Bronchial epithelial cell (primary cell): ENCODE results near the gene HOXB3. TPM values are rescaled to one million over a fixed set of nuclear protein-coding genes. Genes with fewer than 3 reads are reported as not detected.

Experiments
- DNase-seq: peaks from one replicate; pipeline ENCODE4 v3.0.0-alpha.2; 2010; ENCODE audit warnings: low read depth
- FAIRE-seq: peaks from 2 replicates; lab custom pipeline; 2011; peaks lifted over from hg19 to GRCh38; lab: Jason Lieb, UNC
- H3K27me3 ChIP-seq: 2 replicates; pipeline ENCODE4 v1.5.1; 2011; ENCODE audit warnings: low read length; ENCODE audit not compliant: control insufficient read depth, insufficient read depth
- H3K36me3 ChIP-seq: 2 replicates; pipeline ENCODE4 v1.5.1; 2011; ENCODE audit warnings: low read length; ENCODE audit not compliant: control insufficient read depth, insufficient read depth
- H3K4me3 ChIP-seq: 2 replicates; pipeline ENCODE4 v1.5.1; 2011; ENCODE audit warnings: mild to moderate bottlenecking, low read depth, low read length, control low read depth
- total RNA-seq: library from RNA; depleted of rRNA; stranded (reverse); fragments of >200 nt; gene quantifications from 2 replicates; pipeline ENCODE4 v1.2.1, GENCODE V29; 2014
- TF ChIP-seq, protein P1 (sequence below): IDR thresholded peaks from 2 replicates; pipeline ENCODE4 v1.5.1; 2011; ENCODE audit warnings: mild to moderate bottlenecking, moderate library complexity, low read length, control low read depth, inconsistent platforms; ENCODE audit not compliant: insufficient read depth, severe bottlenecking

HOXB3 gene
- total RNA-seq, 1 donor from 2014 or later: not detected

DNA sequence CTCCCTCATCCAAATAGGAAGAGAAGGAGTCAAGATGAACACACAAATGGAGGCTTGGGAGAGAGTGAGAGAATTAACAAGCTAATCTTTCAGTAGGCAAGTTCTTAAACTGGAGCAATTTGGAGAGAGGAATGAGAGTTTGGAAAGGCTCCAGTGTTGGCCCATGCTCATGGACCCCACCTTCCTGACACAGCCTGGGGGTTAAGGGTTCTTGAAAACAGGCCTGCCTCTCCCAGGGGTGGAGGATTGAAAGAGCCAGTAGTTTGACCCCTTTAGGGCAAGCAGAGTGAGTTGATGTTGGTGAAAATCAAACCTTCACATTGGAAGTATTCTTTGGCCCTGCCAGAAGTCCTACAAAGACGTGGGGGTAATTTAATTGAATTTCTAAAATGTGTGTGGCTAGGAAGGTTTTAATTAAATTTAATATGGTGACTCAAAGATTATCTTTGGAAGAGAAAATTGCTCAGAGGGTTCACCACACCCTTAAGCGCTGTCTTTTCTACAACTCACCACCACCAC is 5.8 kb downstream of the HOXB3 start:
- no peak overlapping the region for H3K4me3 ChIP-seq
- H3K27me3 ChIP-seq: peaks cover 86% of the 10 kb centered on the region

DNA sequence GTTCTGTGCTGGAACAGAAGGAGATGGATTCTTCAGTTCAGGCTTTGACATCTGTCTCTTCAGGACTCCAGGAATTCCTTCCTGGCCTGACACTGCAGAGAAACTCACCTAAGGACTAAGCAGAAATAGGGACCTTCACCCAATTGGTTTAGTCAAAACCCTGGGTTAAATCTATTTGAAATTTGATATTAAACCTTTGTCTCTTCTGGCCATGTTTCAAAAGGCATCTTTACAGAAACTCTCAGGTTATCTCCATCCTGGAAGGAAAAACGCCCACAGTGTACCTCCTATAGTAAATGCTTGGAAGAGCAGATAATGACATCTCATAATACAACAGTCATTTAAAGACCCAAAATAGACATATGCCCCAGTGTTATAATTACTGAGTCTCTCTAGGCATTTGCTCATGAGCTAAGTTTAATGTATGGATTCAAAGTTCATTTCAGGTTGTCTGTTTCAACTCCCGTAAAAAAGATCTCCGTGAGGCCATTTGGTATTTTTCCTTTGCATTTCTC is 6.3 kb downstream of the HOXB3 start:
- H3K36me3 ChIP-seq: no peaks in the 10 kb centered on the region
- H3K27me3 ChIP-seq: peaks cover 86% of the 10 kb centered on the region
- H3K4me3 ChIP-seq: no peak overlapping the region
- FAIRE-seq (no peak), DNase-seq (no peak)
- TF ChIP-seq, protein P1, sequence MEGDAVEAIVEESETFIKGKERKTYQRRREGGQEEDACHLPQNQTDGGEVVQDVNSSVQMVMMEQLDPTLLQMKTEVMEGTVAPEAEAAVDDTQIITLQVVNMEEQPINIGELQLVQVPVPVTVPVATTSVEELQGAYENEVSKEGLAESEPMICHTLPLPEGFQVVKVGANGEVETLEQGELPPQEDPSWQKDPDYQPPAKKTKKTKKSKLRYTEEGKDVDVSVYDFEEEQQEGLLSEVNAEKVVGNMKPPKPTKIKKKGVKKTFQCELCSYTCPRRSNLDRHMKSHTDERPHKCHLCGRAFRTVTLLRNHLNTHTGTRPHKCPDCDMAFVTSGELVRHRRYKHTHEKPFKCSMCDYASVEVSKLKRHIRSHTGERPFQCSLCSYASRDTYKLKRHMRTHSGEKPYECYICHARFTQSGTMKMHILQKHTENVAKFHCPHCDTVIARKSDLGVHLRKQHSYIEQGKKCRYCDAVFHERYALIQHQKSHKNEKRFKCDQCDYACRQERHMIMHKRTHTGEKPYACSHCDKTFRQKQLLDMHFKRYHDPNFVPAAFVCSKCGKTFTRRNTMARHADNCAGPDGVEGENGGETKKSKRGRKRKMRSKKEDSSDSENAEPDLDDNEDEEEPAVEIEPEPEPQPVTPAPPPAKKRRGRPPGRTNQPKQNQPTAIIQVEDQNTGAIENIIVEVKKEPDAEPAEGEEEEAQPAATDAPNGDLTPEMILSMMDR: no peak

More for the DNA sequence above, 5.8 kb downstream of the HOXB3 start:
- FAIRE-seq (no peak), DNase-seq (no peak)
- TF ChIP-seq, protein P1: no peak
- H3K36me3 ChIP-seq: no peaks in the 10 kb centered on the region

DNA sequence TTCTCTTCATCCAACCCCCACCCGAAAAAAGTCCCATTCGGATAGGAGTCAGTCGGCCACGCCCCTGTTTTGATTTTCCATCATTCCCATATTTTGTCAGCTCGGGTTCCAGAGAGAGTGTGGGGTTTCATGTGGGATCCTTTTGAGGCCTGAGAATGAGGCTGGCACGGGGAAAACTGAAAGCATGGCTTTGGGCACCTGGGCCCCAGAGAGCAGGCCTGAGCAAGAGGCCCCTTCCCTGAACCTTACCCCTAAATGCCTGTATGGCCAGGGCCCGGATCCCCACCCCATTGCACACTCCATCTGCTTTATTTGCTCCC is 7.3 kb downstream of the HOXB3 start:
- no peak for DNase-seq
- H3K27me3 ChIP-seq: peaks cover 83% of the 10 kb centered on the region
- TF ChIP-seq, protein P1: no peak
- H3K36me3 ChIP-seq: no peaks in the 10 kb centered on the region
- no peak for FAIRE-seq
- no peak overlapping the region for H3K4me3 ChIP-seq

DNA sequence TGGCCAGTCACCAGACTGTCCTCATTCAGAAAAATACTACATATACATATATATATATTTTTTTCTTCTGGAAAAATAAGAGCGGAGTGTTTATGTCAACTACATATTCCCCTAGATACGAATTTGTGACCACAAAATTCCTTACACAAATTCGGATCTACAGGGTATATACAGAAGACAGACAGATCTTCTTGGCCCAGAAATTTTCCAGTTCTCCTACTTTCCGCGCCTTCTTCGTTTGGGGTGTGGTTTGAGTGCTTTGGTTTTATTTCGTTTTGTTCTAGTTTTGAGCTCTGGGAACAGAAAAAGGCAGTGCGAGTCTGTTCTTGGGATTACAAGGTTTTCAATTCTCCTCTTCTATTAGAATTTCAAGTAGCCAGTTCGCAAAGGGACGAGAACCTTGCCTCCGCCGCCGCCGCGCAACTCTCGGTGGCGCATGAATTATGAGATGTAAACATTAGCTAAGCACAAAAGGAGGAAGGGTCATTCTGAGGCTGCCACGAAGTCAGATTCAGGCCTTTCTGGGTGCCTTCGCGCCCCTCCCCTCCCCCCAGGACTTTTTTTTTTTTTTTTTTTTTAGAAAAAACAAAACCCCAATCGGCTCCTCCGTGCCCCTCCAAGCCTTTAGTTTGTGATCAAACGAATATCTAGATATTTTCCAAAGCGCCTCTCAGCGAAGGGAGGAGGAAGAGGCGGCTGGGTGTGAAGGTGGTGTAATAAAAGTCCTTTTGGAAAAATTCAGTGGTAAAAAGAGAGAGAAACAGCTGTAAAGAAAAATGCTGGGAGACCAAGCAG is 10.1 kb downstream of the HOXB3 start:
- peaks cover 84% of the 10 kb centered on the region for H3K27me3 ChIP-seq
- FAIRE-seq (no peak), DNase-seq (peak; percentile 2)
- TF ChIP-seq, protein P1: no peak
- H3K4me3 ChIP-seq: no peak overlapping the region
- no peaks in the 10 kb centered on the region for H3K36me3 ChIP-seq

- FAIRE-seq: no peak
- no peak overlapping the region for H3K4me3 ChIP-seq
Measured at GRCh38 chr17:48579471-48579759, 10.6 kb downstream of the HOXB3 start.

More at GRCh38 chr17:48579471-48579759, 10.6 kb downstream of the HOXB3 start:
- DNase-seq: peak; percentile 2
- peaks cover 84% of the 10 kb centered on the region for H3K27me3 ChIP-seq
- TF ChIP-seq, protein P1: no peak
- H3K36me3 ChIP-seq: no peaks in the 10 kb centered on the region
